Stimulated activated CD8-positive, alpha-beta memory T cell treated with anti-CD3 and anti-CD28 coated beads, Interleukin-2, amount 100 ng/mL, for 48 hours (primary cell): ENCODE results near the gene CDK5.
"Not testable (repeated sequence)": the region's sequence is repeated elsewhere in the genome, so short reads cannot be mapped to it uniquely, and the experiment has no call there.

Experiments used
- DNase-seq, 2 donors: peaks; one replicate each; pipeline ENCODE4 v3.0.0-alpha.2; 2020; ENCODE audit warnings: low read depth in 2 of 2

CDK5 gene

GRCh38 chr7:151034312-151035025 is 23.2 kb downstream of the CDK5 start:
- no peak for DNase-seq

- DNase-seq: no peak
Observed at GRCh38 chr7:151033864-151034249, 23.8 kb downstream of the CDK5 start.

GRCh38 chr7:151032936-151033863 is 24.5 kb downstream of the CDK5 start:
- DNase-seq: no peak

GRCh38 chr7:151031011-151031410 is 26.7 kb downstream of the CDK5 start:
- no peak for DNase-seq

GRCh38 chr7:151028948-151029501 is 28.7 kb downstream of the CDK5 start:
- DNase-seq: no peak

GRCh38 chr7:151028131-151028947 is 29.4 kb downstream of the CDK5 start, which contains the start of gene ABCB8:
TSS of gene ABCB8 (plus strand) at chr7:151028450. CDS start at chr7:151028516, 66 bp downstream.
- DNase-seq: peak; percentile 88 to 95

GRCh38 chr7:151027728-151028130 is 30.0 kb downstream of the CDK5 start:
- not testable (repeated sequence) for DNase-seq

GRCh38 chr7:151026771-151027727 is 30.6 kb downstream of the CDK5 start:
- not testable (repeated sequence) for DNase-seq

GRCh38 chr7:151025924-151026671 is 31.6 kb downstream of the CDK5 start:
- no peak for DNase-seq

GRCh38 chr7:151024435-151025056 is 33.2 kb downstream of the CDK5 start, which contains the start of gene ATG9B:
TSS of gene ATG9B (minus strand) at chr7:151024494. CDS start at chr7:151024423, 71 bp downstream.
- DNase-seq: no peak

- no peak for DNase-seq
Observed at GRCh38 chr7:151023232-151023631, 34.5 kb downstream of the CDK5 start.

GRCh38 chr7:151020231-151020630 is 37.5 kb downstream of the CDK5 start:
- DNase-seq: no peak

- DNase-seq: no peak
Observed at GRCh38 chr7:151019130-151019447, 38.6 kb downstream of the CDK5 start.

GRCh38 chr7:151018421-151019129 is 39.1 kb downstream of the CDK5 start:
- DNase-seq: no peak

GRCh38 chr7:151017953-151018420 is 39.7 kb downstream of the CDK5 start:
- DNase-seq: peak; percentile 75 to 86

- DNase-seq: no peak
Observed at GRCh38 chr7:151017370-151017952, 40.2 kb downstream of the CDK5 start.

- DNase-seq: no peak
Observed at GRCh38 chr7:151016942-151017341, 40.8 kb downstream of the CDK5 start.

GRCh38 chr7:151016505-151016904 is 41.2 kb downstream of the CDK5 start:
- DNase-seq: no peak
